Glomerular visceral epithelial cell (primary cell): ENCODE data around the gene MIPOL1.
A peak's percentile ranks its signal among the peaks of the same experiment; 100 is the strongest.

ENCODE experiments used
- DNase-seq: peaks from one replicate; pipeline ENCODE4 v3.0.0-alpha.2; 2016; ENCODE audit errors: extremely low spot score

The MIPOL1 gene

GRCh38 chr14:37587131-37587803 lies 389.5 kb downstream of the MIPOL1 start:
- no peak for DNase-seq

- DNase-seq: no peak
Observed at GRCh38 chr14:37587881-37588666, 390.3 kb downstream of the MIPOL1 start.

GRCh38 chr14:37588667-37588955 lies 390.9 kb downstream of the MIPOL1 start:
- DNase-seq: no peak

- DNase-seq: no peak
Observed at GRCh38 chr14:37588956-37589714, 391.4 kb downstream of the MIPOL1 start.

- DNase-seq: no peak
Observed at GRCh38 chr14:37589715-37590427, 392.1 kb downstream of the MIPOL1 start.

GRCh38 chr14:37590428-37591139 lies 392.8 kb downstream of the MIPOL1 start:
- no peak for DNase-seq

- DNase-seq: no peak
Observed at GRCh38 chr14:37591311-37591940, 393.7 kb downstream of the MIPOL1 start.

GRCh38 chr14:37591941-37592481 lies 394.3 kb downstream of the MIPOL1 start:
- DNase-seq: no peak

GRCh38 chr14:37592482-37593408 lies 395.0 kb downstream of the MIPOL1 start:
- no peak for DNase-seq

- DNase-seq: no peak
Observed at GRCh38 chr14:37593511-37594237, 395.9 kb downstream of the MIPOL1 start.

- peak; percentile 83 for DNase-seq
Observed at GRCh38 chr14:37594238-37594970, 396.7 kb downstream of the MIPOL1 start.

GRCh38 chr14:37594971-37595808 lies 397.5 kb downstream of the MIPOL1 start, which contains the start of the genes FOXA1 and TTC6:
Gene FOXA1, minus strand, starts transcription at chr14:37595249. Its CDS starts 277 bp downstream, at chr14:37594972.
Gene TTC6, plus strand, starts transcription at chr14:37595629. Its CDS starts 26,436 bp downstream, at chr14:37622065.
- peak; percentile 63 for DNase-seq

- peak; percentile 71 for DNase-seq
Observed at GRCh38 chr14:37595809-37596621, 398.3 kb downstream of the MIPOL1 start.

- DNase-seq: no peak
Observed at GRCh38 chr14:37596790-37597472, 399.2 kb downstream of the MIPOL1 start.

GRCh38 chr14:37597538-37597913 lies 399.8 kb downstream of the MIPOL1 start:
- no peak for DNase-seq
